Femur (tissue), 1 donor: Measurements from ENCODE around the gene PTPN14.
"Not testable (repeated sequence)": the region's sequence is repeated elsewhere in the genome, so short reads cannot be mapped to it uniquely, and the experiment has no call there.

Source experiments
- DNase-seq: peaks from one replicate; pipeline ENCODE4 v3.0.0-alpha.2; 2017

The PTPN14 gene

DNA sequence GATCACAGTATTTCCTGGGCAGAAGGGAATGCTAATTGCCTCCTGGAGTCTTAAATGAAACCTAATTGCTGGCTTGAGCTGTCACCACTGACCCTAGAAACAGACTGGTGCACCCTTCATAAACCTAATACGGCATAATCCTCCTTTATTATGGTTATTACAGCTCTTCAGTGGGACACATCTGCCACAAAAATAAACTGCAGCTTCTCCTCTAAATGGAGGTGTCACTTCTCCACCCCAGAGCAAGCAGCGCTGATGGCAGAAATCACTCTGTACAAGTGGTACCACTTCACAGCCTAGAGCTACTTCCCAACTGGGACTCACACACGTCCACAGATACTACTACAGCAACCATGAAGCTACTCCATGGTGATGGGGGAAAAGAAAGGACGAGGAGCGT lies 11.1 kb downstream of the PTPN14 start:
- no peak for DNase-seq

- DNase-seq: no peak
These were observed 12.9 kb downstream of the PTPN14 start for GRCh38 chr1:214538496-214538895.

GRCh38 chr1:214537872-214538473 lies 13.4 kb downstream of the PTPN14 start:
- no peak for DNase-seq

- no peak for DNase-seq
These were observed 14.2 kb downstream of the PTPN14 start for GRCh38 chr1:214537219-214537618.

GRCh38 chr1:214532070-214532469 lies 19.3 kb downstream of the PTPN14 start:
- DNase-seq: no peak

DNA sequence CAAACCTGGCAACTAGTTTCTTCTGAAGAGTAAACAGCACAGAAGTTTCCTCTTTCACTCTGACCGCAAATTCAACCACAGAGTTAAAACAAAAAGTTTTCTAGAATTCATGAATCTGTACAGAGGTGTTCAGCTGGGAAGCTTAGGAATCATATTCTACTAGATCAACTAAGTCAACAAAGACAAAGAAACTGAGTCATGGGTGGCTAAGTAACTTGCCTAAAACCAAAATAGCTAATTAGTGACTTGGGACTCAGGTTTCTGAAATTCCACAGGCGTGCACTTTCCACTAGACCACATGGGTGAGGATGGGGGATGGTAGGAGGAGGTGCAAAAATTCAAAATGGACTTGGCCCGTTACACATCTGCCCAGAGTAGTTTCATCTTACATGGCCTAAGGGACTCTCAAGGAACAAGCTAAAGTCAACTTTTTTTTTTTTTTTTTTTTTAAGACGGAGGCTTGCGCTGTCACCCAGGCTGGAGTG lies 25.8 kb downstream of the PTPN14 start:
- DNase-seq: no peak

DNA sequence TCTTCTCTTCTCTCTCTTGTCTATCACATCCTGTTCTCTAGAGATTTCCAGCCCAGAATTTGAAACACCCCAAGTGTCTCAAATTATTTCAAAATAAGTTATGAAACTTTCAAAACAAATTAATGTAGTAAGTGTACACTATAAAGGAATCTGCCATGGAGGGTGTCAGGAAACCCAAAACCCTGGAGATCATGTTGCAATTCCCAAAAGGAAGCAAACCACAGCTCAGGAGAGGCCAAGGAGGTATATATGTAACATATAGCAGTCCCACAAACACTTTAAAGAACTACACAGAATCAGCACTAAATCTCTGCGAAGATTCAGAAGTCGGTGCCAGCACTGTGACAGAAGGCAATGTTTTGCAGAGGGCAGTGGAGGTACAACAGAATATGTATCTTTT lies 26.6 kb downstream of the PTPN14 start:
- DNase-seq: no peak

- DNase-seq: no peak
These were observed 28.1 kb downstream of the PTPN14 start for GRCh38 chr1:214523124-214523824.

GRCh38 chr1:214521458-214521857 lies 29.9 kb downstream of the PTPN14 start:
- DNase-seq: not testable (repeated sequence)

DNA sequence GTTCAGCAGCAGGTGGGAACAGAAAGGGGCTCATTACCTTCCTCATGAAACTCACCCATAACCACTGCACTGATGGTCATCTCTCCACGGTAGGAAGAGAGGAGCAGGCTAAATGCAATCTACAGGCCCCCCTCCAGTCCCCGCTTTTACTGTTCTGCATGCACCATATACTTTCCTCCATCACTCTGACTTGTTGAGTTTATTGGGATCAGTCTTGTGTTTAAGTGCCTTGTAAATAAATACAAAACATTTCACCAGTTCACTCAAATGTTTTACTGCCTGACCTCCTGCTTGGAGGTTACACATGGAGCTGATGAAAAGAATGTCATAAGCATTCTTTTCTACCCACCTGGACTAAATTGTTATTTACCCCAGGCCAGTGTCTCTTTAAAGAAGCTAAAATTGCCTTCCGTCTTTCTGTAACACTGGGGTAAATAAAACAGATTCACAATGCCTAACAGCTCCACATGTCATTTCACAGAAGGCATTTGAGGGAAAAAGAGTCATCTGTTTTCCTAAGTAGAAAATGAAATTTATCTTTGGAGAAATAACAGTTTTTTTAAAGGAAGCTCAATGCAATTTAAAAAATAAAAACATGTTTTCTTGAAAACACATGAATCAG lies 30.7 kb downstream of the PTPN14 start:
- DNase-seq: no peak

- DNase-seq: no peak
These were observed 33.0 kb downstream of the PTPN14 start for GRCh38 chr1:214518361-214518760.

GRCh38 chr1:214516434-214517326 lies 34.7 kb downstream of the PTPN14 start:
- no peak for DNase-seq

GRCh38 chr1:214515544-214516433 lies 35.6 kb downstream of the PTPN14 start:
- DNase-seq: no peak

GRCh38 chr1:214514819-214515383 lies 36.5 kb downstream of the PTPN14 start:
- no peak for DNase-seq

GRCh38 chr1:214514032-214514818 lies 37.2 kb downstream of the PTPN14 start:
- no peak for DNase-seq

DNA sequence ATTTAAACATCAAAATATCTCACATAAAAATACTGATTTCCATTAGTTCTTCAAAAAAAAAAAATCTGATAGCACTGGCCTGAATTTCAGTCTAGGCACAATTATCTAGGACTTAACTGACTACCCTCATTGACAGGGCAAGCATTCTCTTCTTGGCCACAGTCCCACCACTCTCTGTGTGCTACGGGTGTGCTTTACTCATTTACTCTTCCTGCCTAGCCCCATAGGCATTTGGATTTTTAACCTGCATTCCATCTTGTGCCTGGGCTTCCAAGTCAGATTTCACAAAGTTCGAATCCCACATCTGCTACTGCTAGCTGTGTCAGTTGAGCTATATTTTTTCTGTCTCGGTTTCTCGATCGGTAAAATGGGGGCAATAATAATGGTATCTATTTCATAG lies 38.0 kb downstream of the PTPN14 start:
- DNase-seq: no peak

DNA sequence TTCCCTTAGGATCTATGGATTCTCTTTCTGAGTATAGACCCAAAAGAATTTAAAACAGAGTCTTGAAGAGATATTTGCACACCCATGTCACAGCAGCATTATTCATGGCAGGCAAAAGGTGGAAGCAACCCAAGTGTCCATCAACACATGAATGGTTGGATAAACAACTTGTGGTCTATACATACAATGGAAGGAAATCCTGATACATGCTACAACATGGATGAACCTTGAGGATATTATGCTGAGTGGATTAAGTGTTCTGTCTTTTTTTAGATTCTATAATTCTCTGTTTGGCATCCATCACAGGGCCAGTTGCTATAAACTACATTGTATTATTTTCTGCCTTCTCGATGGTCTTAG lies 39.8 kb downstream of the PTPN14 start:
- DNase-seq: no peak

- DNase-seq: no peak
These were observed 40.3 kb downstream of the PTPN14 start for GRCh38 chr1:214510914-214511638.

GRCh38 chr1:214510477-214510876 lies 40.9 kb downstream of the PTPN14 start:
- no peak for DNase-seq

- not testable (repeated sequence) for DNase-seq
These were observed 41.8 kb downstream of the PTPN14 start for GRCh38 chr1:214509622-214510021.
